Measurements from ENCODE around the gene ZNF644.

The ZNF644 gene

GRCh38 chr1:91014475-91014874 lies 7.4 kb downstream of the ZNF644 start:
- no peak for DNase-seq (ENCODE audit: low read depth)
- H3K4me3 ChIP-seq (ENCODE audit: low read depth, low read length) = no peak overlapping the region
- TF ChIP-seq CTCF (IDR thresholded peaks at IDR 0.05; ENCODE audit: insufficient read depth, low read depth, low read length, missing control alignments) = no peak

GRCh38 chr1:91013302-91013701 lies 8.5 kb downstream of the ZNF644 start:
- TF ChIP-seq CTCF (IDR thresholded peaks at IDR 0.05; ENCODE audit: insufficient read depth, low read depth, low read length, missing control alignments) = no peak
- no peak overlapping the region for H3K4me3 ChIP-seq (ENCODE audit: low read depth, low read length)
- no peak for DNase-seq (ENCODE audit: low read depth)

- DNase-seq (ENCODE audit: low read depth) = no peak
- no peak for TF ChIP-seq CTCF (IDR thresholded peaks at IDR 0.05; ENCODE audit: insufficient read depth, low read depth, low read length, missing control alignments)
- no peak overlapping the region for H3K4me3 ChIP-seq (ENCODE audit: low read depth, low read length)
Measured at GRCh38 chr1:91012196-91012595, 9.6 kb downstream of the ZNF644 start.

GRCh38 chr1:91011726-91012125 lies 10.1 kb downstream of the ZNF644 start:
- no peak for TF ChIP-seq CTCF (IDR thresholded peaks at IDR 0.05; ENCODE audit: insufficient read depth, low read depth, low read length, missing control alignments)
- DNase-seq (ENCODE audit: low read depth) = no peak
- no peak overlapping the region for H3K4me3 ChIP-seq (ENCODE audit: low read depth, low read length)

- no peak for TF ChIP-seq CTCF (IDR thresholded peaks at IDR 0.05; ENCODE audit: insufficient read depth, low read depth, low read length, missing control alignments)
- H3K4me3 ChIP-seq (ENCODE audit: low read depth, low read length) = no peak overlapping the region
- DNase-seq (ENCODE audit: low read depth) = no peak
Measured at GRCh38 chr1:91007827-91008226, 14.0 kb downstream of the ZNF644 start.

GRCh38 chr1:91007092-91007491 lies 14.7 kb downstream of the ZNF644 start:
- H3K4me3 ChIP-seq (ENCODE audit: low read depth, low read length) = no peak overlapping the region
- DNase-seq (ENCODE audit: low read depth) = no peak
- TF ChIP-seq CTCF (IDR thresholded peaks at IDR 0.05; ENCODE audit: insufficient read depth, low read depth, low read length, missing control alignments) = no peak

- H3K4me3 ChIP-seq (ENCODE audit: low read depth, low read length) = no peak overlapping the region
- no peak for TF ChIP-seq CTCF (IDR thresholded peaks at IDR 0.05; ENCODE audit: insufficient read depth, low read depth, low read length, missing control alignments)
- no peak for DNase-seq (ENCODE audit: low read depth)
Measured at GRCh38 chr1:91006113-91006908, 15.5 kb downstream of the ZNF644 start.
